Measurements from ENCODE around the gene EBLN1.

DNA sequence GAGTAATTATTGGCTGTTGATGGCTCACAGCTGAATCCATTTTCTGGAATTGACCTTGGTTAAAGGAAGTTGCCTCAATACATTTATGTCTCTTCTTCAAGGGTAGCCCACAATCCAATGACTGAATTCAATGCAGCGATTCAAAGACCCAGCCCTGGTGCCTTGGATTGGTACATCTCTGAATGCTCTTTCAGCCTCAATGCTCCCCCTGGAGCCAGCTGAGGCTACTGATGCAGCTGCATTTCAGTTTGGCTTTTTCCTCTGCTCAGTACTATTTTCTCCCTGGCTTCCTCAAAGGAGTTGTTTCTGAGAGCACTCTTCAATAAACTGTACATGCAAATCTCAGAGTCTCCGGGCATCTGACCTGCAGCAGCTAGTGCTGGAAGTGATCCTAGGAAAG is 633 bp upstream of the EBLN1 start:
- TF ChIP-seq EZH2 (IDR thresholded peaks at IDR 0.05; ENCODE audit: borderline replicate concordance, low read depth, low read length): no peak
- TF ChIP-seq POLR2A (conservative IDR thresholded peaks at IDR 0.05): no peak
- no peak for TF ChIP-seq SIN3A (IDR thresholded peaks at IDR 0.05; ENCODE audit: borderline replicate concordance in 2 of 2, control insufficient read depth in 1 of 2, low read depth in 2 of 2, low read length in 2 of 2)
- no peak for TF ChIP-seq PHB (CRISPR knock-in tag; IDR thresholded peaks at IDR 0.05)
- TF ChIP-seq BHLHE40 (IDR thresholded peaks at IDR 0.05; ENCODE audit: low read length): no peak
- no peak for TF ChIP-seq POLR2AphosphoS5 (IDR thresholded peaks at IDR 0.05; ENCODE audit: control insufficient read depth, insufficient read depth, low read depth, low read length)
- no peak for TF ChIP-seq SMARCA4 (IDR thresholded peaks at IDR 0.05)

Measured in K562 (cell line).